ENCODE measurements around the gene HCFC1. TPM values are rescaled to one million over a fixed set of nuclear protein-coding genes. Genes with fewer than 3 reads are reported as not detected.

Gene HCFC1
- polyA plus RNA-seq, 1 of the 3 experiments (the other 2 are of a cell fraction), result 9.5 TPM

- Histone ChIP-seq H3K9me3 (no peaks in the 10 kb centered on the region), H4K20me1 (ENCODE audit: insufficient read depth) (no peaks in the 10 kb centered on the region)
- CTCF ChIA-PET, result interaction anchor here (1.4 to 9.3 kb wide), 2 partner anchors 18 to 41 kb away, joined by 3 to 130 read pairs; partner anchors contain the start of gene ARHGAP4
These were observed 66.0 kb downstream of the HCFC1 start for GRCh38 chrX:153905481-153906095.

GRCh38 chrX:153903991-153904957, 67.3 kb downstream of the HCFC1 start, which contains the start of gene AVPR2:
AVPR2 (plus strand) TSS chrX:153904673; CDS start chrX:153905146, 473 bp downstream.
- Histone ChIP-seq H3K27me3 (ENCODE audit: insufficient read depth) (peaks cover 48% of the 10 kb centered on the region), H2AFZ (ENCODE audit: low read depth) (no peak within 1 kb of the TSS), H3F3A (replicated peaks; ENCODE audit: insufficient read depth) (no peaks in the 10 kb centered on the region), H3K9ac (no peak within 1 kb of the TSS), H3K9me3 (no peaks in the 10 kb centered on the region), H4K20me1 (ENCODE audit: insufficient read depth) (no peaks in the 10 kb centered on the region), H3K4me3 (ENCODE audit: low read depth in 2 of 2, low read length in 1 of 2) (no peak within 1 kb of the TSS), H3K79me2 (ENCODE audit: insufficient read depth) (no peaks in the 10 kb centered on the region), H3K9me2 (no peaks in the 10 kb centered on the region), H3K36me3 (replicated peaks in 1 of 2; ENCODE audit: control insufficient read depth in 1 of 2, insufficient read depth in 2 of 2, low read length in 1 of 2) (no peaks in the 10 kb centered on the region), H3K27ac (ENCODE audit: low read depth in 2 of 2, low read length in 1 of 2) (peak within 1 kb of the TSS in 1 of 2 experiments; percentile 64; a peak in 2 of 4 replicates), H3K4me1 (ENCODE audit: control insufficient read depth in 1 of 2, insufficient read depth in 2 of 2, low read depth in 1 of 2, low read length in 1 of 2) (peaks cover 0 to 33% of the 10 kb centered on the region in 2 experiments; a peak in 1 of 4 replicates), H3K4me2 (no peak within 1 kb of the TSS)
- WGBS (ENCODE audit: low lambda C conversion rate), result 43% methylated on average over 11 of the region's 26 CpGs
- POLR2A ChIA-PET, result no interaction called here
- DNase-seq, result peak; percentile 38
- CTCF ChIA-PET, result interaction anchor here (1.7 kb wide), 1 partner anchor 9 kb away, joined by 4 read pairs; no protein-coding TSS in a partner anchor
- TF ChIP-seq CTCF (IDR thresholded peaks at IDR 0.05), result no peak
- TF ChIP-seq FOXM1 (IDR thresholded peaks at IDR 0.05; ENCODE audit: low read depth), result no peak
- no peak for TF ChIP-seq MEF2A (IDR thresholded peaks at IDR 0.05; ENCODE audit: borderline replicate concordance, low read depth)
- TF ChIP-seq ELF1 (IDR thresholded peaks at IDR 0.05), result no peak
- TF ChIP-seq TEAD4 (IDR thresholded peaks at IDR 0.05; ENCODE audit: borderline replicate concordance, insufficient read depth), result no peak
- TF ChIP-seq YY1 (IDR thresholded peaks at IDR 0.05; ENCODE audit: low read depth), result no peak
- no peak for TF ChIP-seq TCF12 (IDR thresholded peaks at IDR 0.05)
- TF ChIP-seq POLR2AphosphoS5 (IDR thresholded peaks at IDR 0.05; ENCODE audit: low read depth, low read length), result no peak
- TF ChIP-seq IRF3 (IDR thresholded peaks at IDR 0.05; ENCODE audit: low read depth, low read length), result no peak
- no peak for TF ChIP-seq CHD2 (IDR thresholded peaks at IDR 0.05; ENCODE audit: low read length, partially characterized antibody)
- no peak for TF ChIP-seq EZH2phosphoT487 (IDR thresholded peaks at IDR 0.05; ENCODE audit: borderline replicate concordance, low read depth)
- no peak for TF ChIP-seq TAF1 (IDR thresholded peaks at IDR 0.05; ENCODE audit: borderline replicate concordance, low read depth, low read length)
- no peak for TF ChIP-seq RFX5 (IDR thresholded peaks at IDR 0.05; ENCODE audit: low read length)
- TF ChIP-seq JUND (IDR thresholded peaks at IDR 0.05), result no peak
- TF ChIP-seq FOSL2 (IDR thresholded peaks at IDR 0.05; ENCODE audit: borderline replicate concordance, low read depth), result no peak
- TF ChIP-seq REST (IDR thresholded peaks at IDR 0.05; ENCODE audit: low read depth, low read length), result no peak
- no peak for TF ChIP-seq NFIC (IDR thresholded peaks at IDR 0.05; ENCODE audit: borderline replicate concordance)

More at GRCh38 chrX:153905481-153906095, 66.0 kb downstream of the HCFC1 start:
- Histone ChIP-seq H3K9me2 (no peaks in the 10 kb centered on the region), H3K36me3 (replicated peaks in 1 of 2; ENCODE audit: control insufficient read depth in 1 of 2, insufficient read depth in 2 of 2, low read length in 1 of 2) (no peaks in the 10 kb centered on the region), H2AFZ (ENCODE audit: low read depth) (no peak overlapping the region), H3F3A (replicated peaks; ENCODE audit: insufficient read depth) (no peaks in the 10 kb centered on the region), H3K27me3 (ENCODE audit: insufficient read depth) (peaks cover 45% of the 10 kb centered on the region), H3K4me1 (ENCODE audit: control insufficient read depth in 1 of 2, insufficient read depth in 2 of 2, low read depth in 1 of 2, low read length in 1 of 2) (peaks cover 0 to 33% of the 10 kb centered on the region in 2 experiments; a peak in 1 of 4 replicates), H3K27ac (ENCODE audit: low read depth in 2 of 2, low read length in 1 of 2) (no peak overlapping the region), H3K9ac (no peak overlapping the region), H3K79me2 (ENCODE audit: insufficient read depth) (no peaks in the 10 kb centered on the region), H3K4me2 (no peak overlapping the region), H3K4me3 (ENCODE audit: low read depth in 2 of 2, low read length in 1 of 2) (no peak overlapping the region)
- DNase-seq, result peak; percentile 29
- WGBS (ENCODE audit: low lambda C conversion rate), result 56% methylated on average over 13 of the region's 32 CpGs
- TF ChIP-seq MAX (IDR thresholded peaks at IDR 0.05; ENCODE audit: low read depth) (no peak), MXI1 (IDR thresholded peaks at IDR 0.05; ENCODE audit: low read depth, low read length) (no peak), JUND (IDR thresholded peaks at IDR 0.05) (no peak)
- POLR2A ChIA-PET, result no interaction called here
